ENCODE results near the gene SLC30A1. TPM values are rescaled to one million over a fixed set of nuclear protein-coding genes. Genes with fewer than 3 reads are reported as not detected.

The SLC30A1 gene
- total and polyA plus RNA-seq, 10 of the 15 experiments (the other 5 are each of a cell fraction or from before 2014, with no cell fraction given): 3.5 to 14.1 (median 8.8) TPM

GRCh38 chr1:211595419-211595818 is 16.5 kb upstream of the SLC30A1 start:
- no peak for TF ChIP-seq JUND (IDR thresholded peaks at IDR 0.05; ENCODE audit: low read depth, low read length)
- TF ChIP-seq YY1 (IDR thresholded peaks at IDR 0.05; ENCODE audit: low read depth, low read length): no peak
- TF ChIP-seq HDAC2 (IDR thresholded peaks at IDR 0.05): no peak
- no peak for TF ChIP-seq BCL3 (IDR thresholded peaks at IDR 0.05; ENCODE audit: borderline replicate concordance, insufficient read depth, low read depth, low read length, poor library complexity, severe bottlenecking)
- no peak for TF ChIP-seq BRCA1 (IDR thresholded peaks at IDR 0.05; ENCODE audit: low read depth, low read length)
- DNase-seq (ENCODE audit: low read depth, low spot score) (no peak), ATAC-seq (no peak), FAIRE-seq (no peak)
- no peak overlapping the region for H2AFZ ChIP-seq (ENCODE audit: control insufficient read depth, low read depth, low read length)
- in situ Hi-C loops (cut with MboI) (no loop called here), intact Hi-C loops (cut with micrococcal nuclease; ENCODE audit: unreplicated experiment) (no loop called here)
- H3K4me1 ChIP-seq (ENCODE audit: control insufficient read depth, insufficient read depth, low read length): no peaks in the 10 kb centered on the region
- no peak overlapping the region for H3K4me3 ChIP-seq
- no peak overlapping the region for H3K27ac ChIP-seq (ENCODE audit: control insufficient read depth, insufficient read depth)
- H3K9me3 ChIP-seq (replicated peaks; ENCODE audit: control insufficient read depth, insufficient read depth, low read length): no peaks in the 10 kb centered on the region
- H3K79me2 ChIP-seq (ENCODE audit: control insufficient read depth, insufficient read depth, low read length): no peaks in the 10 kb centered on the region
- no peak overlapping the region for H3K4me2 ChIP-seq (ENCODE audit: control insufficient read depth, insufficient read depth)
- ChIA-PET SMC1A (ENCODE audit: uncharacterized antibody, unreplicated experiment) (no interaction called here), CTCF (no interaction called here), POLR2A (no interaction called here), RAD21 (ENCODE audit: unreplicated experiment) (interaction anchor here (1.0 kb wide), 1 partner anchor 18 kb away, joined by 3 read pairs; no protein-coding TSS in a partner anchor)
- no TSS peak for BruUV-seq (replicated peaks)
- H4K20me1 ChIP-seq (ENCODE audit: control insufficient read depth, insufficient read depth): no peaks in the 10 kb centered on the region
- H3K36me3 ChIP-seq (ENCODE audit: control insufficient read depth in 2 of 2, insufficient read depth in 2 of 2, low read length in 1 of 2): no peaks in the 10 kb centered on the region
- H3K9ac ChIP-seq (ENCODE audit: control insufficient read depth, insufficient read depth, low read length): no peak overlapping the region
- H3K27me3 ChIP-seq (replicated peaks in 1 of 2; ENCODE audit: control insufficient read depth in 2 of 2, insufficient read depth in 2 of 2, low read length in 1 of 2): no peaks in the 10 kb centered on the region

DNA sequence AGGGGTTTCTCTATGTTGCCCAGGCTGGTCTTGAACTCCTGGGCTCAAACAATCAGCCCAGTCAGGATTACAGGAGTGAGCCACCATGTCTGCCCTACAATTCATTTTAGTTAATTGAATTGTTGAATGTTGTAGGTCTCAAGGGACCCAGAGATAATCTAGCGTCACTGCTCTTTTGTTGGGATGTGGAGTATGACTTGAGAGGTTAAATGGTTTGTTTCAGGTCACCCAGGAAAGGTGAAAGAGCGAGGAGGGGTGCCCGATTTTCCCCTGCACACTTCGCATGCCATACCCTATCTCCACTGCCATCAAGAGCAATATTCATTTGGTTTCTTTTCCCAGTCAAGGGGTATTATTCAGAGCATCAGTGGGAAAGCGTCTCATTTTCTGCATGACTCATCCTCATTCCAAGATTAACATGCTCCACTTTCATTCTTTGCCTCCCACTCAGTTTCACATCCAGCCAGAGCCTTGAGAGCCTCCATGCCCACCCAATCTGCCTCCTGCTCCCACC is 13.1 kb upstream of the SLC30A1 start:
- in situ Hi-C loops (cut with MboI): no loop called here
- ChIA-PET POLR2A (no interaction called here), CTCF (interaction anchor here (1.1 kb wide), 1 partner anchor 112 kb away, joined by 3 read pairs; no protein-coding TSS in a partner anchor)

More for the DNA sequence above, 13.1 kb upstream of the SLC30A1 start:
- H3K9ac ChIP-seq (ENCODE audit: control insufficient read depth, insufficient read depth, low read length): no peak overlapping the region
- H3K9me3 ChIP-seq (replicated peaks; ENCODE audit: control insufficient read depth, insufficient read depth, low read length): no peaks in the 10 kb centered on the region
- ChIA-PET SMC1A (ENCODE audit: uncharacterized antibody, unreplicated experiment) (interaction anchor here (0.6 kb wide), 1 partner anchor 22 kb away, joined by 3 read pairs; no protein-coding TSS in a partner anchor), RAD21 (ENCODE audit: unreplicated experiment) (no interaction called here)
- TF ChIP-seq CHD4 (IDR thresholded peaks at IDR 0.05) (no peak), KLF5 (IDR thresholded peaks at IDR 0.05; ENCODE audit: partially characterized antibody) (no peak), GATAD2B (conservative IDR thresholded peaks at IDR 0.05; ENCODE audit: low read depth) (no peak), BACH1 (IDR thresholded peaks at IDR 0.05; ENCODE audit: borderline replicate concordance) (no peak), TCF7 (IDR thresholded peaks at IDR 0.05; ENCODE audit: borderline replicate concordance) (no peak), BRCA1 (IDR thresholded peaks at IDR 0.05; ENCODE audit: low read depth, low read length) (no peak)
- ATAC-seq: no peak
- no peak overlapping the region for H2AFZ ChIP-seq (ENCODE audit: control insufficient read depth, low read depth, low read length)
- DNase-seq (ENCODE audit: low read depth, low spot score): no peak
- no peaks in the 10 kb centered on the region for H3K27me3 ChIP-seq (replicated peaks in 1 of 2; ENCODE audit: control insufficient read depth in 2 of 2, insufficient read depth in 2 of 2, low read length in 1 of 2)
- intact Hi-C loops (cut with micrococcal nuclease; ENCODE audit: unreplicated experiment): no loop called here
- no peak overlapping the region for H3K27ac ChIP-seq (ENCODE audit: control insufficient read depth, insufficient read depth)
- no peak for FAIRE-seq
- H3K4me2 ChIP-seq (ENCODE audit: control insufficient read depth, insufficient read depth): no peak overlapping the region
- 54% methylated on average over 5 of the region's 5 CpGs for WGBS (ENCODE audit: insufficient coverage, insufficient replicate concordance, low lambda C conversion rate, missing lambda C conversion rate)
- H3K4me1 ChIP-seq (ENCODE audit: control insufficient read depth, insufficient read depth, low read length): peaks cover 4% of the 10 kb centered on the region
- H4K20me1 ChIP-seq (ENCODE audit: control insufficient read depth, insufficient read depth): no peaks in the 10 kb centered on the region
- no peaks in the 10 kb centered on the region for H3K36me3 ChIP-seq (ENCODE audit: control insufficient read depth in 2 of 2, insufficient read depth in 2 of 2, low read length in 1 of 2)
- BruUV-seq (replicated peaks): no TSS peak
- H3K79me2 ChIP-seq (ENCODE audit: control insufficient read depth, insufficient read depth, low read length): no peaks in the 10 kb centered on the region
- no peak overlapping the region for H3K4me3 ChIP-seq
